Right kidney (tissue), 1 donor: ENCODE results near the gene FHOD3.

Experiments used
- DNase-seq: peaks from one replicate; pipeline ENCODE4 v3.0.0-alpha.2; 2016

Gene FHOD3

DNA sequence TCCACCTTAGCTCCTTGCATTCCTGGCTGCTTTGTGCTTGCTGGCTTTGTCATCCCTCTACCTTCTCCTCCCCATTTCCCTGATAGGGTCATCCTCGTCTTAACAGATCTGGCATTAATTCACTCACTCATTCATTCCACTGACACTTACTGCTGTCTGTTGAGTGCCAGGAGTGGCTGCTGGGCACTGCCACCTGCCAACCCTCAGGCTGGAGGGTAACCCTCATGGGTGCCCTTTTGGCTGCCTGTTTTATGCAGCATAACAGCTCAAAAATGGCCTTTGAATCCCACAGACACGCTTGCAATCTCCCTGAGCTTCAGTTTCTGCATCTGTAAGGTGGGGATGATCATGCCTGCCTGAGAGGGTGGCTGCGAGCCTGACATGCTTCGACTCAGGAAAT lies 25.2 kb downstream of the FHOD3 start:
- DNase-seq = no peak

DNA sequence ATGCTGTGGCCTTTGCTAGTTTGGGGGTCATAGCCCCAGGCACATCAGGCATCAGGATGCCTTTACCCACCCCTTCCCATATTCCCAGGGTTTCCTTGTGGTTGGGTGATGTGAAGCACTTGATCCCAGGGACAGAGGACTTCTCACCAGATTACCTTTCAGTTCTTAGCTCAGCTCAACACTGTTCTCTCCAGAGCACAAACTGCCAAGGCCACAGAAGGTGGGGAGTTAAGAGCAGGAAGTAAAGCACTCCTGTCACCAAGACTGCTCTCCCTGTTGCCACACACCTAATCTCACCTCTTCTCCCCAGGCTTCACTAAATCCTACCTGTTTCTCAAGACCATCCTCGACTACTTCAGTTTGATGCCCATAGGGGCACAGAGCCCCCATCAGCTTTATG lies 25.9 kb downstream of the FHOD3 start:
- DNase-seq = no peak

DNA sequence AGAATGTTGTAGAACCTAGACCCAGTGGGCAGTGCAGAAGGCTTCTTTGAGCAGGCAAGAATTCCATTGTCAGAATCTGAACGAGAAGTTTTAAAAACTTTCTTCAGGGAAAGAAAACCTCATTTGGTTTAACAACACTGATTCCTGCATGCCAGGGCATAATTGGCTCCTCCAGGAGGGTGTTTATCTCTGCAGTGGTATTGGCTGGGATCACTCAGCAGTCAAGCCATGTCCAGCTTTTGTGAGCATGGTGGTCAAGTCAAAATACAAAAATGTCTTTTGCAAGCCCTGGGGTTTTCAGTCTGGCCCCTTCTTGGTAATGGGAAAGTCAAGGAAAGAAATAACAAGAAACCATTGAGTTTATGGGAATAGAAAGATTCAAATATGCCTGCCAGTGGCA lies 28.3 kb downstream of the FHOD3 start:
- DNase-seq = no peak

GRCh38 chr18:36326771-36327170 lies 29.3 kb downstream of the FHOD3 start:
- no peak for DNase-seq

GRCh38 chr18:36327352-36328316 lies 30.1 kb downstream of the FHOD3 start:
- DNase-seq = no peak

GRCh38 chr18:36328385-36328858 lies 30.9 kb downstream of the FHOD3 start:
- no peak for DNase-seq

- no peak for DNase-seq
Measured at GRCh38 chr18:36328916-36329315, 31.4 kb downstream of the FHOD3 start.

DNA sequence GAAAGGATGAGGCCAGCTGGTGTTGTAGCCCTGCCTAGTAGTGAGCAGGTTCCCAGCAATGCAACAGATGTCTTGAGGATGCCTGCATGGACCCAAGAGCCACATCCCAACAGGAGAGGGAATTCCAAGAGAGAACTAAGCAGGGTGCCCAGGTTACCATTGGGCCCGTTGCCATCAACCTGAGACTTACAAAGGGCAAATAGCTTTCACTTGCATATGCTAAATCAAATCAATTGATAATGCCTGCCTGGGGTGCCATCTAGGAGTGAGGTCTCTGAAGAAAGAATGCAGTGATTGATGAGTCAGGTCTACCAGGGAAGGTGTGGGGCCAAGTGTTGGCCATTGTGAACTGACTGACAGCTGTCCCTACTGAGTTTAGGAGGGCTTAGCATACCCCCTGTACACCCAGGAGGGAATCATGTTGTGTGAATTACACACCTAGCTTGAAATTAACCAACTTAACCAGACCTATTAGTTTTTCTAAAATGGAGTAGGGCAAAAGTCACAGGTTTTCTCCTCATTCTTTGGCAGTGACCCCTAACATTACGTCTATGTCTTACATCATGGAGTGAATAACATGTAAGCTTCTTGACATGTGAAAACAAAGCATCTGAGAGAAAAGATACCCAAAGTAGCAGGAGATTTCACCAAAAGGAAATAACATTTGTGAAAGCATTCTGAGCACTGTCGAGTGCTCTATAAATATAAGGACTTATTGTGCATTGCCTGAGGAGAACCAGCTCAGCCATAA lies 32.3 kb downstream of the FHOD3 start:
- DNase-seq = no peak

DNA sequence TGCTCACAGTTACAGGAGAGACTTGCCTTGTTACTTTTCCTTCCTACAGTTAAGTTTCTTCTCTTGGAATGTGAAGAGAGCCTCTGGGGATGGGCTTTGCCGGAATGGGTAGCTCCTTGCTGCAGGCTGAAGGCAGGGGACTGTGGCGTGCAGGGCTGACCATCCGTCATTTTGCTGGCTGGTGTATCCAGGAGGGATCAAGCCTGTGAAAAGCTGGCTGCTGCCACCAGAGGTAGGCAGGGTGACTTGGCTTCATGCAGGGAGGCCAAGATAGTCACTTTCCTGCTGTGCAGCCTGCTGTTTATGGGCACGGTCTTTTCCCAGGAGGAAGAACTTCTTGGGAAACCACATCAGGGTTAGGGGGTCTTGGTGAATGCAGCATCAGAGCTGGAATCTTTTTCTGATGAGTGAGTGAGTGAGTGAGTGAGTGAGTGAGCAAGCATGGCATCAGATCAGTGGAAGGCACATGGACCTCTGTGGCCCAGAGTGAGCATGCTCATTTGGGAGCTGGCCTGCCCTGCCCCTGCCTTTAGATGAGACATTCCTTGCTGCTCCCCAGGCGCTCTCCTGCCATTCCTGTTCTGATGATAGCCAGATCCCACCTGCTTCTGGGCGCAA lies 33.0 kb downstream of the FHOD3 start:
- DNase-seq = no peak

DNA sequence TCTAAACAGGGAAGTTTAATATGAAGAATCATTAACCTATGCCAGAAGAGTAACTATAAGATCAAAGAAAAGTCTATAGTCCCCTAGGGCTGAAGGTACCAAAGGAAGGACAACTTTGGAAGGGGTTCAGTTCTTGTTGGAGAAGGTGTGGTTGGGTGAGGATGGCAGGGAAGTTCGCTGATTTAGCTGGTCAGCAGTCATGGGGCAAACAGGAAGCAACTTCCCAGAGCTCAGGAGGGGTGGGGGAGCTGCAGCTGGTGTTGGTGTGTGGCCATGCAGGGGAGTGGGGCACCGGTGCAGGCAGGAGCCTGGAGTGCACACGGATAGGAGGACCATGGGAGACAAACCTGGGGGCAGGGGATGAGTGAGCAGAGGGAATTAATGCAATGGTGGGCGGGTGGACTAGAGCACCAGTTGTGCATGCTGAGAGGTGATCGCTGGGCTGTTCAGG lies 34.0 kb downstream of the FHOD3 start:
- peak; percentile 28 for DNase-seq

DNA sequence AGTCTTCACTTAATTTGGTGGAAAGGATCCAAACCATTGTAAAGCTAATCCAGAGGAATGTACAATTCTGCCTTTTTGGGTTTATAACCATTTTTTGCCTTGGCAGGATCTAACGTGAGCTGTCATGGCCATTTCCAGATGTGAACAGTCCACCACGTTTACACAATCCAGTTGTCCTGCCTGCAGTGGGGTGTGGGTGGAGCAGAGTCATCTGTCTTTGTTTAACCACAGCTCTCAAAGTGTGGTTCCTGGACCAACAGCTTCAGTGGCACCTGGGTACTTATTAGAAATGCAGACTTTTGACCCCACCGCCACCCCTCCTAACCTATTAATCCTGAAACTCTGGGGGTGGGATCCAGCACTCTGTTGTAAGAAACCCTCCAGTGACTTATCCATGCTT lies 35.9 kb downstream of the FHOD3 start:
- DNase-seq = no peak

GRCh38 chr18:36334798-36335197 lies 37.3 kb downstream of the FHOD3 start:
- DNase-seq = no peak

GRCh38 chr18:36335476-36336279 lies 38.2 kb downstream of the FHOD3 start:
- no peak for DNase-seq

DNA sequence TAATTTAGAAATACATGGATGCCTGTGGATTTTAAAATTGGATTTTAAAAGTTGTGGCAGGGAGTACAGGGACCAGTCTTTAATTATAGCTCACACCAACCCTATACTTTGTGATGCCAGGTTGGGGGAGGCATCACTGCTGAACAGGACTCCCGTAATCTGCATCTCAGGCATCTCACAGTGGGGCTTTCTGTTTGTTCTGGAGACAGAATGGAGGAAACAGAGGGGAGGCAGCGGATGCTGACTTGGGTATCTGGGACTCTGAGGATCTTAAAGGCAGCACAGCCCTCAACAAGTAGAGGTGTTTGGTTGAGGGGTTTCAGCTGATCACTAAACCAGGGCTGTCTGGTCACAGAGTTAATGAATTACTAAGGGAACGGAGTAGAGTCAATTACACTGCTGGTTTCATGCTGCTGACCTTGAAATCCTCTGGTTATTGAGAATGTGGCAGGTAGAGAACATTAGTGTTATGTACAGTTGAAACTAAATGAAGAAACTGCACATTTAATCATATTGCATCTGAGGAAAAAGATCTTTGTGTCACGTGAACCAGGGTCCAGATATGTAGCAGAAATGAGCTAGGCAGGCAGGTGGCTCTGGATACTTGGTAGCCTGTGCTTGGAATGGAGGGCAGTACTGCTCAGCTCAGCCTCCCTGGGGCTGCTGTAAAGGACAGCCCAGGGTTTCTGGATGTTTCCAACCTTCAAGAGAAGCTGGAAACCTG lies 40.3 kb downstream of the FHOD3 start:
- DNase-seq = peak; percentile 33

DNA sequence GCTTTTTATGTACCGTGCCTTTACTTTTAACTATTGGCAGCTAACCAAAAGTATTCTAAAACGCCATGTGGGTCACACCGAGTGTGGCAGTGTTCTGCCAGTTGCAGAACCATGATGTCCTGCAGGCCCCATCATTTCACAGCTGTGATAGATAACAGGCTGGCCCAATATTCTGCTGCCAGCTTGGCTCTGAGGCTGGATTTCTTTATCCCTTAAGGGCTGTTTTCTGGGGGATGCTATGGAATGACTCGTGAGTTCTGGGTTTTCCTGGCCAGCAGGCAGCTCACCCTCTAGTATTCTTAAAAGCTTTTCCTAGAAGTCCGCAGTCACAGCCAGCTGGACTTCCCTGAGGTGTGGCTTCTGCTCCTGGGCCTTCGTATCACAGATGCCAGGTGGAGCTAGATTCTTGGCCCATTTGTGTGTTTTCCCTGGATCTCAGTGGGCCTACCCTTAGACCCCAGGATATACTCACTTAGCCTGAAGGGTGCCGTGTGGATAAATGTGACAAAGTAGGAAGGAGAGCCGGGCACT lies 41.0 kb downstream of the FHOD3 start:
- DNase-seq = no peak

DNA sequence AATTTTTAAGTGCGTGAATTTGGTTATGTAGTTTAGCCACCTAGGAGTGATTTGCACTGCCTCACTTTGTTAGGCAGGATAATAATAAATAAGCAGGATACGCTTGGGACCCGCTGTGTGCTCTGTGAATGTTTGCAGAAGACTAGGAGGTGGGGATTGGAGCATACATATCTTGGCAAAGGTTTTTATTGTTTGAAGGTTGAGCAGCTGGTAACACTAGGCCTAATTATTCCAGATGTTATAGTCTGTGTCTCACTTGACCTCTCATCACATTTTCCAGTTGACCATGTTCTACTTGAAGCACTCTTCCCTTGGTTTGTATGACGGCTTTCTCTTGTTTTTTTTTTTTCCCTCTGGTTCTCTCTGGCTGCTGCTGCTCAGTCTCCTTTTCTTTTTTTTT lies 42.7 kb downstream of the FHOD3 start:
- DNase-seq = no peak

- no peak for DNase-seq
Measured at GRCh38 chr18:36341944-36342343, 44.4 kb downstream of the FHOD3 start.

DNA sequence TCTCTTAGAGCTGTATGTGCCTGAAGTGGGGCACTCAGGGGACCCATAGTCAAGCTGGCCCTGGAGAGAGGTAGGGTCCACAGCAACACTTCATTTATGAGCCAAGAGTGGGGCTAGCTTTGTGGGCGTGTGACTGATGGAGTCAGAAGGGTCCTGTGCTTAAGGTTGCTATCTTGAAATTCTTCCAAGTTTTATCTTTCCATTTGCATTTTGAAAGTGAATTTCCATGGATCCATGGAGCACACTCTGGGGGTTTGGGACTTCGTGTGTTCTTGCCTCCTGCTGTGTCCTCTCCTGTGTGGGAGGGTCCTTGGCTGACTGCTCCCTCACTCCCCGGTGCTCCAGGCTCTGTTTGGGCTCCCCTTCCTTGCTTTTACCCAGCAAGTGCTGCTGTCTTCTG lies 50.8 kb downstream of the FHOD3 start:
- DNase-seq = no peak

DNA sequence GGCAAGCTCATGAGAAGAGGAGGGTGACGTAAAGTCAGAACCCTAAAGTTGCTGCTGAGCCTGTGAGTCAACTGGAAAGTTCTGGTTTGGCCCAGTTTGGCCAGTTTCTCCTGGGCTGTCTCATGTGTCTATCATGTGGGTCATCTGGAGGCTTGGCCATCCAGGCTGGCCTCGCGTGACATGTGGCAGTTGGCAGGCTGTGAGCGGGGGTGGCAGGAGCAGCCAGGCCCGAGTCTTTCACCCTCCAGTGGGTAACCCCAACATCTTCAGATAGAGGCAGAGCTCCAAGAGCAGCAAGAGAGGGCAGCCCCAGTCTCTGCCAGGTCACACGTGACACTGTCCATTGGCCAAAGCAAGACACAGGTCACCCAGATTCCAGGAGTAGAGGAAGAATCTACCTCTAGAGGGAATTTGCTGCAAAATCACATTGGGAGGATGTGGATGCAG lies 51.5 kb downstream of the FHOD3 start:
- peak; percentile 46 for DNase-seq

- peak; percentile 35 for DNase-seq
Measured at GRCh38 chr18:36349552-36349951, 52.0 kb downstream of the FHOD3 start.

- DNase-seq = peak; percentile 35
Measured at GRCh38 chr18:36350251-36350651, 52.7 kb downstream of the FHOD3 start.
